Astrocyte (in vitro differentiated cells and primary cell): Measurements from ENCODE around the gene EDN2. TPM values are rescaled to one million over a fixed set of nuclear protein-coding genes. Genes with fewer than 3 reads are reported as not detected.
A peak's percentile ranks its signal among the peaks of the same experiment; 100 is the strongest.

Source experiments
- DNase-seq: peaks from one replicate; pipeline ENCODE4 v3.0.0-alpha.2; 2010; ENCODE audit warnings: low read depth
- FAIRE-seq: peaks from 2 replicates; lab custom pipeline; 2011; peaks lifted over from hg19 to GRCh38; lab: Jason Lieb, UNC
- H2AFZ ChIP-seq: 2 replicates; pipeline ENCODE4 v1.6.0; 2012; ENCODE audit warnings: low read depth, low read length, inconsistent platforms
- H3K27ac ChIP-seq: 2 replicates; pipeline ENCODE4 v1.5.1; 2011; ENCODE audit warnings: low read depth, low read length, inconsistent platforms
- H3K27me3 ChIP-seq: 2 replicates; pipeline ENCODE4 v1.6.0; 2011; ENCODE audit warnings: low read length, inconsistent platforms; ENCODE audit not compliant: insufficient read depth
- H3K36me3 ChIP-seq: 2 replicates; pipeline ENCODE4 v1.5.1; 2011; ENCODE audit warnings: low read length, inconsistent platforms; ENCODE audit not compliant: insufficient read depth
- H3K4me1 ChIP-seq: 2 replicates; pipeline ENCODE4 v1.5.1; 2011; ENCODE audit warnings: low read length, inconsistent platforms; ENCODE audit not compliant: insufficient read depth
- H3K4me2 ChIP-seq: 2 replicates; pipeline ENCODE4 v1.6.0; 2012; ENCODE audit warnings: low read length, inconsistent platforms
- H3K4me3 ChIP-seq: 2 replicates; pipeline ENCODE4 v1.5.1; 2011; ENCODE audit warnings: low read depth, mild to moderate bottlenecking, low read length, inconsistent platforms; ENCODE audit not compliant: insufficient read depth
- H3K79me2 ChIP-seq: 2 replicates; pipeline ENCODE4 v1.6.0; 2012; ENCODE audit warnings: mild to moderate bottlenecking, low read length, inconsistent platforms; ENCODE audit not compliant: insufficient read depth
- H3K9ac ChIP-seq: 2 replicates; pipeline ENCODE4 v1.6.0; 2012; ENCODE audit warnings: mild to moderate bottlenecking, low read length, inconsistent platforms
- H3K9me3 ChIP-seq: 2 replicates; pipeline ENCODE4 v1.5.1; 2012; ENCODE audit warnings: low read depth, mild to moderate bottlenecking, low read length, inconsistent platforms; ENCODE audit not compliant: insufficient read depth
- H4K20me1 ChIP-seq: 2 replicates; pipeline ENCODE4 v1.6.0; 2012; ENCODE audit warnings: low read length, inconsistent platforms; ENCODE audit not compliant: insufficient read depth
- H3K27ac Mint-ChIP-seq: one replicate; pipeline ENCODE4 v1.8.0; 2021; ENCODE audit warnings: mild to moderate bottlenecking, mixed read lengths; ENCODE audit not compliant: unreplicated experiment
- H3K27me3 Mint-ChIP-seq: one replicate; pipeline ENCODE4 v1.8.0; 2021; ENCODE audit warnings: low read depth, mixed read lengths; ENCODE audit not compliant: unreplicated experiment
- H3K36me3 Mint-ChIP-seq: one replicate; pipeline ENCODE4 v1.8.0; 2021; ENCODE audit warnings: low read depth, mixed read lengths; ENCODE audit not compliant: unreplicated experiment
- H3K4me1 Mint-ChIP-seq: one replicate; pipeline ENCODE4 v1.8.0; 2021; ENCODE audit warnings: low read depth, mixed read lengths; ENCODE audit not compliant: unreplicated experiment
- H3K4me3 Mint-ChIP-seq: one replicate; pipeline ENCODE4 v1.8.0; 2021; ENCODE audit warnings: mild to moderate bottlenecking, moderate library complexity, mixed read lengths; ENCODE audit not compliant: unreplicated experiment
- H3K9me3 Mint-ChIP-seq: one replicate; pipeline ENCODE4 v1.8.0; 2021; ENCODE audit warnings: mild to moderate bottlenecking, mixed read lengths; ENCODE audit not compliant: unreplicated experiment
- CTCF ChIP-seq: IDR thresholded peaks from 2 replicates; pipeline ENCODE4 v1.5.1; 2011; ENCODE audit warnings: low read depth, mild to moderate bottlenecking, inconsistent platforms, low read length, moderate library complexity; ENCODE audit not compliant: insufficient read depth
- EZH2 ChIP-seq: IDR thresholded peaks from 2 replicates; pipeline ENCODE4 v1.6.1; 2012; ENCODE audit warnings: mild to moderate bottlenecking, low read length, inconsistent platforms; ENCODE audit not compliant: insufficient read depth
- total RNA-seq: library from RNA; stranded (reverse); gene quantifications from 2 replicates; pipeline ENCODE4 v1.2.1, GENCODE V29; 2021

The EDN2 gene
- total RNA-seq, 1 donor from 2014 or later = 0.45 TPM

DNA sequence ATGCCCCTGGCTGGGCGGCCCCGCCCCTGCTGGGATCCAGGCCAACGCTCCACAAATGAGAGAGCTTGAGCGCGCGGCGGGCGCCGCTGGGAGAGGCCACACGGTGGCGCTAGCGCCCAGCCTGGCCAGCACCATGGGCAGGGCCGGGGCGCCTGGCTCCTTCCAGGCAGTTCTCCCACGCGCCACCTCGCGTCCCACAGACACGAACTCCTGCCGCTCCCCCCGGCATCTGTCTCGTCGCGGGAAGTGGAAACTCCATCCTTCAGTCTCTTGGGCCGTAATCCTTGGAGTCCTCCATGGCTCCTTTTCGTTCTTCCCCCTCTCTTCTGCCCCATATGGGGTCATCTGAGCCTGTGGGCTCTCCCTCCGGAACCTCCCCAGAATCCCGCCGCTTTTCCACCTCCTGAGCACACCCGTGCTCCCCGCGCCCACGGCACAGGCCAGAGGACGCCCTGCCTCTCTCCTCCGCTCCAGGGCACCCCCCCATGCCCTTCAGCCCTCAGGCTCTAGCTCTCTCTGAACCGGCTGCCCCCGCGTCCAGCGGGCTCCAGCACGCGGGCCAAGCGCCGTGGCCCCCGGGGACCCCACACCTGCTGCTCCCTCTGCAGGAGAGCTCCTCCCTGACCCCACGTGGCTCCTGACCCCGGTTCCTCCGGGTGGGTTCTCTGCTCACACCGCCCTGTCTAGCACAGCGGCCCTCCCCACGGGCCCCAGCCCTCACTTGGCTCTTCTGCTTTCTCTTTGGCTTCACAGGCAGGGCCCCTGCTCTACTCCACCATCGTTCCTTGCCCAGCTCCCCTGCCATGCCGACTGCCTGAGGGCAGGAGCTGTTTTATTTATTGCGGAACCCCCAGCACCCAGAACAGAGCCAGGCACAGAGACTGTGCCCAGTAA, 31.9 kb upstream of the EDN2 start:
- Histone ChIP-seq H3K36me3 (peaks cover 3% of the 10 kb centered on the region), H2AFZ (peak overlapping the region; percentile 70), H3K9me3 (no peaks in the 10 kb centered on the region), H3K4me2 (peak overlapping the region; percentile 84), H3K4me3 (peak overlapping the region; percentile 38), H3K79me2 (no peaks in the 10 kb centered on the region), H3K27me3 (no peaks in the 10 kb centered on the region), H3K9ac (peak overlapping the region; percentile 63), H4K20me1 (no peaks in the 10 kb centered on the region), H3K4me1 (peaks cover 7% of the 10 kb centered on the region), H3K27ac (no peak overlapping the region)
- peaks cover 5% of the 10 kb centered on the region for H3K27me3 Mint-ChIP-seq
- peak overlapping the region; percentile 66 for H3K4me3 Mint-ChIP-seq
- peaks cover 3% of the 10 kb centered on the region for H3K9me3 Mint-ChIP-seq
- H3K4me1 Mint-ChIP-seq = no peaks in the 10 kb centered on the region
- TF ChIP-seq EZH2 (no peak), CTCF (peak; percentile 65)
- FAIRE-seq = no peak
- DNase-seq = peak; percentile 56
- H3K36me3 Mint-ChIP-seq = peaks cover 14% of the 10 kb centered on the region
- H3K27ac Mint-ChIP-seq = no peak overlapping the region

DNA sequence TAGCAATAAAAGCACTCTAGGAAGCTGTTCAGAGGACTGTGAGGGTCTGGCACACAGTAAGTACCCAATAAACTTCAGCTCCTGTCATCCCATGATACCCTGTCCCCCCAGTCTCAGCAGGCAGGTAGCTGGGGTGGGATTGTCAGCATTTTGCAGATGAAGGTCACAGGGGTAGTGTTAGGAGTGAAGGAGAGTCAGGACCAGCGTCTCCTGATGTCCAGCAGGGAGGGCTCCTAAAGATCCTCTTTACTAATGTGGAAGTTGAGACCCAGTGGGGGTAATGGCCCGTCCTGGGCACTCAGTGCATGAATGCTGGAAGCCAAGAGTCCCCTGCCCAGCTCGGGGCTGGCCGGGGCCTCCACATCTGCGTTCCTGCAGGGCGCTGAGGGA, 31.3 kb upstream of the EDN2 start:
- Mint-ChIP-seq H3K4me3 (no peak overlapping the region), H3K27ac (no peak overlapping the region), H3K36me3 (peaks cover 16% of the 10 kb centered on the region), H3K4me1 (no peaks in the 10 kb centered on the region), H3K9me3 (peaks cover 3% of the 10 kb centered on the region), H3K27me3 (peaks cover 5% of the 10 kb centered on the region)
- DNase-seq (no peak), FAIRE-seq (no peak)
- Histone ChIP-seq H3K36me3 (peaks cover 3% of the 10 kb centered on the region), H2AFZ (no peak overlapping the region), H3K9me3 (no peaks in the 10 kb centered on the region), H3K79me2 (no peaks in the 10 kb centered on the region), H4K20me1 (no peaks in the 10 kb centered on the region), H3K4me2 (peak overlapping the region; percentile 28), H3K4me1 (peaks cover 7% of the 10 kb centered on the region), H3K27me3 (no peaks in the 10 kb centered on the region), H3K4me3 (no peak overlapping the region), H3K9ac (no peak overlapping the region), H3K27ac (no peak overlapping the region)
- TF ChIP-seq EZH2 = no peak
- no peak for TF ChIP-seq CTCF

DNA sequence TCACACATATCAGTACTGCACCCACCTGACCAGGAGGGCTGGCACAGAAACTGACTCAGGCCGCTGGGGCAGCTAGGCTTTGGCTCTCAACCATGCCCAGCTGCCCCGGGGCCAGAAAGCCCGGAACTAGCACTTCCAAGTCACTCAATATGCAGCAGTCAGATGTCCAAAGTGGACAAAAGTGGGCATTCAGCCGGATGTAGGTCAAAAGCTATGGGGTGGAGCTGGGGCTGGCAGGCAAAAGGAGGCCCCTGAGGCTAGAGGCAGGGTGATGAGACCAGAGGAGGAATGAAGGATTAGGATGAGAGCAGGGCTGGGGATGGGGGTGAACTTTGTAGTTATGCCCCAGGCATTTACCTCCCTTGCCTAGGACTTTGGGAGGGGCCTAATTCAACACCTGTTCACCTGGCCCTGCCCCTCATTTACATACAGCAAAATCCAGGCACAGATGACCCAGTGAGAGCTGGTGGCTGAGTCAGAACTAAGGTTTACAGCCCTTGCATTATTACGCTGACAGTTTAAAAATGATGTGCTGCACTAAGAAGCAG, 30.7 kb upstream of the EDN2 start:
- Histone ChIP-seq H3K4me1 (peaks cover 7% of the 10 kb centered on the region), H4K20me1 (no peaks in the 10 kb centered on the region), H3K36me3 (peaks cover 3% of the 10 kb centered on the region), H3K27ac (no peak overlapping the region), H3K4me2 (no peak overlapping the region), H3K4me3 (no peak overlapping the region), H2AFZ (no peak overlapping the region), H3K79me2 (no peaks in the 10 kb centered on the region), H3K27me3 (no peaks in the 10 kb centered on the region), H3K9ac (no peak overlapping the region), H3K9me3 (no peaks in the 10 kb centered on the region)
- Mint-ChIP-seq H3K27ac (no peak overlapping the region), H3K36me3 (peaks cover 17% of the 10 kb centered on the region), H3K9me3 (peaks cover 3% of the 10 kb centered on the region), H3K4me3 (no peak overlapping the region), H3K27me3 (peaks cover 6% of the 10 kb centered on the region), H3K4me1 (no peaks in the 10 kb centered on the region)
- no peak for DNase-seq
- TF ChIP-seq CTCF = no peak
- FAIRE-seq = no peak
